DMS53 (cell line): ENCODE data around the gene EXOC6B.

Experiments used
- DNase-seq: peaks from one replicate; lab custom pipeline; 2025; lab: John Stamatoyannopoulos, UW

Gene EXOC6B

DNA sequence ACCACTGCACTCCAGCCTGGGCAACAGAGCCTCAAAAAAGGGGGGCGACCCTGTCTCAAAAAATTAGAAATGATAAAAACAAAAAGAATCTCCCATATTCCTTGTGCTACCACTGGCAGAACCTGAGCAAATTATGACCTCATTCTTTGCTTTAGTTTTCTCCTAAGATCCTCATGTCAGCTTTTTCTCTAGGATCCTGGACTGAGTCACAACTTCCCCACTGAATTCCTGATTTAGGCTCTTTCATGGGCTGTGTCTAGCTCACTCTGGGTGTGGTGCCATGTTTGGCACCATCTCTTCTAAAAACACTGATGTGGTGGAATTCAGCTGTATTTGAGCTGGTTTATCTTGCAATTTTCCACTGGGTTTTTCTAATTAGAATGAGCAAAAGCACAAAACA is 37.1 kb downstream of the EXOC6B start:
- DNase-seq = no peak

DNA sequence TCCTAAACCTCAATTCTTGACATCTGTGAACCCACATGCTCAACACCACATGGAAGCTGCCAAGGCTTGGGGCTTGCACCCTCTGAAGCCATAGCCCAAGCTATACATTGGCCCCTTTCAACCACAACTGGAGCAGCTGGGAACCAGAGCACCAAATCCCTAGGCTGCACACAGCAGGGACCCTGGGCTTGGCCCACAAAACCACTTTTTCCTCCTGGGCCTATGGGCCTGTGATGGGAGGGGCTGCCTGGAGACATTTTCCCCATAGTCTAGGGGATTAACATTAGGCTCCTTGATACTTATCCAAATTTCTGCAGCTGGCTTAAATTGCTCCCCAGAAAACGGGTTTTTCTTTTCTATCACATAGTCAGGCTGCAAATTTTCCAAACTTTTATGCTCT is 40.3 kb downstream of the EXOC6B start:
- DNase-seq = no peak

DNA sequence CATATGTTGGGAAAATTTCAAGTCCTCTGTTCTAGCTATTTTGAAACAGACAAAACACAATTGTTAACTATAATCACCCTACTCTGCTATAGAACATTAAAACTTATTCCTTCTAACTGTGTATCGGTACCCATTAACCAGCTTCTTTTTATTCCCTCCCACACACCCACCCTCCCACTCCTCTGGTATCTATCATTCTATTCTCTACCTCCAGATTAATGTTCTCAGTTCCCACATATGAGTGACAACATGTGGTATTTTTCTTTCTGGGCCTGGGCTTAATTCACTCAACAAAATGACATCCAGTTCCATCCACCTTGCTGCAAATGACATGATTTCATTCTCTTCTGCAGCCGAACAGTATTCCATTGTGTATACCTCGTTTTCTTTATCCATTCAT is 43.3 kb downstream of the EXOC6B start:
- DNase-seq = no peak

DNA sequence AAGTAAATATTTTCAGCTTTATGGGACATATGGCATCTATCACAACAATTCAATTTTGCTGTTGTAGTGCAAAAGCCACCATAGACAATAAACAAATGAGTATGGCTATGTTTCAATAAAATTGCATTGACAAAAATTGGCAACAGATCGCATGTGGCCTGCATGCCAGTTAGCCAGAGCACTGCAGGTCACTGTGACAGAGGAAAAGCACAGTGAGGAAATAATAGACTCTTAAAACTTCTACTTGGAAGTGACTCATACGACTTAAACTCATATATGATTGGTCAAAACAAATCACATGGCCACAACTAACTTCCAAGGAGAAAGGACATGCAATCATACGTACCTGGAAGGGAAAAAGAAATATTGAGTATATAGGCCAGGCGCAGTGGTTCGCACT is 44.4 kb downstream of the EXOC6B start:
- DNase-seq = no peak

DNA sequence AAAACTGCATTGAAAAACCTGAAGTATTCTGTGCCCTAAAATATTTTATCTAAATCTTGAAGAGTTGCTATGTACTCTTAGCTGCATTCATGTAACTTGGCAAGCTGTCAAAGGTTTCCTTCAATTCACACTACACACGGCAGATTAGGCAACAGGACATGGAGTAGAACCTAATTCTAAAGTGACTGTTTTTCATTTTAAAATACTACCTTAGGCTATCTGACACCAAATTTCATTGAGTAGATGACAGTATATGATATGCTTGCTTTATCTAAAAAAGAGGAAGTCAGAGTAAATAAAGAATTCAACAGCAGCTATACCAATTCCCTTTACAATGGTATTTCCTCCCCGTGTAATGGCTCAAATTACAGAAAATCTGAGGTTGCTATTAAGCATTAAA is 45.4 kb downstream of the EXOC6B start:
- no peak for DNase-seq

DNA sequence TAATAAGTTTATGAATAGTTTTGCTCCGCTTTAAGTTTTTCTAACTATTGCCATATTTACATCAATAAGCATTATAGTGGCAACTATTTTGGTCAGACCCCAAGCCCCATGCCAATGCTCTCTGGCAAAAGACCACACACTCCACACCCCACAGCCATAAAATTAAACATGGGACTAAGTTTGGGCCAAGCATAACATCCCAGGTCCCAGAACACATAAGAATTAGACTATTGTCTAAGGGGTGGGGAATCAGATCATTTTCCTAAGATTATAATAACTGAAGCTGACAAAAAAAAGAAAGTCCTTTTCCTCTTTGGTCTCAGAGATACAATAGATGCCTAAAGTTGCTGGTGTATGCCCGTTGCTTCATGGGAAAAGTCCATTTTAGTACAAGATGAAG is 46.3 kb downstream of the EXOC6B start:
- no peak for DNase-seq

DNA sequence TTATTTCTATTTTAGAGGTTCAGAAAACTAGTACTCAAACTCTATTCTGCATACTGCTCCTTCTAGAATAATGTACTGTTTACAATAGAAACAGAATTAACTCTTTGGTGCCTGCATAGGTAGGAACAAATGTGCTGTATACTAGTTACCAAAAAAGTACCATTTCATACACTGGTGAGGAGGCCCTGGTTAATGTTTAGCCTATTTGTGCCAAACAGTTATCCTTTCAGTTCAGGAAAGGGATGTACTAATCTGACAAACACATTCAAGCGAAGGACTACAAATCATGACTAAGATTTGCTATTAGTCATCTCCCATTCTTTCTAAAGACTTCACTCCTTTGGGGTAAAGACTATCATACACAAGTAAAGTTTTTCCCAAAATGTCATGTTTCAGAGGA is 47.4 kb downstream of the EXOC6B start:
- peak; percentile 64 for DNase-seq

DNA sequence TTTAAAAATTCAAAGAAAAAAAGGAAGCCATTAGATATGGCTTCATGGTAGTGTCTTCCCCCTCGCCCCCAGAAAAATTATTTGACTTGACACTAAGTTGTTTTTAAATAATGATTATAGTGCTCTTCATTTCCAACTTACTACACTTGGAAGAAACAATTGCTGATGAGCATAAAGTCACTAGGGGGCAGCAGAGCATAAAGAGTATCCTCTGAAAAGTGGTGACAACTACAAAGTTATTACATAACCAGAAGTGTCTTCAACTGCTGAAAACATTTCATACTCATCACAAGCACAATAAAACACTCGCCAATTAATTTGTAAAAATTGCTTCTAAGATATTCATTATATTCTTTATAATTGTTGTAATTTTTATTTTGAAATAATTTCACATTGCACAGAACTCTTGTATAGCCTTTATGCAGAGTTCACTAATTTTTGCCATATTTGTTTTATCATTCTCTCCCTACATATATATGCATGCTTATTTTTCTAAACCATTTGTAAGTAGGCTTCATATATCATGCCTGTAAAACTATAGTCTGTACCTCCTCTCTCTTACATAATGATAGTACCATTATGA is 54.9 kb downstream of the EXOC6B start:
- peak; percentile 85 for DNase-seq

DNA sequence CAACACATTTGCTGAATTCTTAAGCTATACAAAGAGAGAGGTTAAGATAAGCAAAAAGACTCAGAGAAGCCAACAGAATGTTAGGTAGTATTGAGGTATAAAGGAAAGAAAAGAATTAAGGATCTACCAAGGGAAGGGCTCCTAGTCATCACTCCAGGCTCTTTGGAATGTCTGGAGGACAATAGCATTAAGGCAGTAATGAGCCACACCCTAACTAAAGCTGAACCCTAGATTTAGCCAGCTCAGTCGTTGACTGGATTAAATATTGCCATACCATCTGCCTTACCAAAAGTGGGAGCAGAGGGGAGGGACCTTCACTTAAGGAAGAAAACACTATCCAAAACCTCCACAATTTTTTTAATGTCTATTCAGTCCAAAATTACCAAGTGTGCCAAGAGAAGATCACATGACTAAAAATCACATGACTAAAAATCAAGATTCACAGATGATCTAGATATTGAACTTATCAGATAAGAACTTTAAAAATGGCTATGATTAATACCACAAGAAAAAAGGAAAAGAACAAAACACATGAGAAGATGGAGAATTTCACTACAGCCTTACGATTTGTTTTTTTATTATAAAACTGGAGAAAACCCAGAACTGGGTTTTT is 59.7 kb downstream of the EXOC6B start:
- no peak for DNase-seq

DNA sequence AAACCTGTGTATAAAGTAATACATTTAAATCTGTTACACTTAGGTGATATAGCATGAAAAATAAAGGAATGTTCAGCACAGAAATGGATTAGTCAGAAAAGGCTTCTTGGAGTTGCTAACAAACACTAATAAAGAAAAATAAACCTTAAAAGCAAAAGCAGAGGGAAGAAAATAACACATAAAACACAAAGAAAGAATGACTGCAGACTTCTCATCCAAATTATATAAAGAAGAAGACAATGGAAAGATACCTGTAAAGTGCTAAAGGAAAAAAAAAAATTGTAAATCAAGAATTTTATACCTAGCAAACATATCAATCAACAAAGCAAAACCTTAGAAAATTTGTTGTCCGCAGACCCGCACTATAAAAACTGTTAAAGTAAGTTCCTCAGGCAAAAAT is 63.6 kb downstream of the EXOC6B start:
- peak; percentile 14 for DNase-seq

DNA sequence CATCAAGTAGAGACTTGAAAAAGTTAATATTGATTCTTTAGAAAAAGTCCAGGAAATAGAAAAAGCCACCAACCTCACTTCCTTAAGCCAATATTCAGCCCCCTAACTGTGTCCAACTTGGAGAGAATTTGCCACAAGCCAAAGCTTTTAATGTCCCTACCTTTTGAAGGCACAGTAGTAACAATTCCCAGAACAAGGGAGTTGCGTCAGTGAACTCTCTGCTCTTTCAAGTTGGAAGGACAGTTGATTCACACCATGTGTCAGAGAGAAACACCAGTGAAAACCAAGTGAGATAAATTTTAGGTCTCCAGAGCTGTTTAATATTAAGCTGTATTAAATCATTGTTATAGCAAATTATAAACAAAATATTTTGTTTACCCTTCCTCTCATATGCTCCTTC is 66.1 kb downstream of the EXOC6B start:
- no peak for DNase-seq

DNA sequence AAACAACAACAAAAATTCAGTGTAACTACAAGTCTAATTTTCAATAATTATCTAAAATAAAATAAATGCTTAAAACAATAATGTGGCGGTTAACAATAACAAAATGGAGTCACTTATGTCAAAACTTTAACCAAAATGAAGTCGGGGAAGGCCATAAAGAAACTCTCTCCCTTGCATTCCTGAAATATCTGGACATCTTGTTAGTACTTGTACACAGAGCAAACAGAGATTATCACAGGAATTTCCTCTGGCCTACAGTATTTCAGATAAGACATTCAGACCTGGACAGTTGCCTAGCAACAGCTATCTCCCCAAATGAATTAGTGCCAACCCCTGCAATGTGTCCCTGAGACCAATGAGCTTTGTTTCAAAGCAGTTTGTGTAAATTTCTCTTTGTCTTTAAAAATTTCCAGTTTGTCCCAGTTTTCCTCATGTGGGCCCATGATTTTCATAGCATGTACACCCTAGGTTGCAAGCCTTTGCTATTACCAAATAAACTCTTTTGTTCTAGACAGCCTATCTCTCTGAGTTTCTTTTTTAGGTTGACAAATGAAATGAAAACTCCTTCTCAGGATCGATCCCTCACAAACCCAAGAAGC is 68.6 kb downstream of the EXOC6B start:
- DNase-seq = no peak

DNA sequence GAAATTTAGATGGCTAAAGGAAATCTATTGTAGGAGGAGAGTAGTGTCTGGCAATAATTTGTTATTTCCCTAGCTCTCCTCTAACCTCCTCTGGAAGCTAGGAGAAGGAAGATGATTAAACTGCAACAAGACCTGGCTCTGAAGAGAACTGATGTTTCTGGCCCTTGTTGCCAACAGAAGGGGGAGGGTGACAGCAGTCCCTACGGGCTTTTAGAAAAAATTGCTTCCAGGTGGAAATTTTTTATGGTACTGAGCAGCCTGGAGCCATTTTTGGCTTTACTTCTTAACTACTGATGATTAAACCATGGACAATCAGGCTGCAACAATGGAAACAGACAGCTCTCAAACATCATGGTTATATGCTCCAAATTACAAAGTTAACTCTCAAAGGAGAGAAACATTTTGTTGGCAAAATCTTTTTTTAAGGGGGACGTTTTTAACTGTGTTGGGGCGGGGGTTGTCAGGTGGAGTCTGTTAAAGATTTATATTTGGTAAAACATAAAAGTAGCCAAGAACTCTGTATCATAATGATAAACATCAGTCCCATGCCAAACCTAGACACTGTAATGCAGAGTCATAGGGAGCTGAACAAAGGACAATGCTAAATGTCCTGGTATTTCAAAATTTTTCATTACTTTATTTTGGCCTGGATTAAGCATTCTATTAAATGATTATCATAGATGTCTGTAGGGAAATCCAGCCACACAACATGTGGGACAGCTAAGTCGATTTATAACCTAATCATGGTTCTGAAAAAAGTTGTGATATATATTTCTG is 70.0 kb downstream of the EXOC6B start:
- DNase-seq = no peak

DNA sequence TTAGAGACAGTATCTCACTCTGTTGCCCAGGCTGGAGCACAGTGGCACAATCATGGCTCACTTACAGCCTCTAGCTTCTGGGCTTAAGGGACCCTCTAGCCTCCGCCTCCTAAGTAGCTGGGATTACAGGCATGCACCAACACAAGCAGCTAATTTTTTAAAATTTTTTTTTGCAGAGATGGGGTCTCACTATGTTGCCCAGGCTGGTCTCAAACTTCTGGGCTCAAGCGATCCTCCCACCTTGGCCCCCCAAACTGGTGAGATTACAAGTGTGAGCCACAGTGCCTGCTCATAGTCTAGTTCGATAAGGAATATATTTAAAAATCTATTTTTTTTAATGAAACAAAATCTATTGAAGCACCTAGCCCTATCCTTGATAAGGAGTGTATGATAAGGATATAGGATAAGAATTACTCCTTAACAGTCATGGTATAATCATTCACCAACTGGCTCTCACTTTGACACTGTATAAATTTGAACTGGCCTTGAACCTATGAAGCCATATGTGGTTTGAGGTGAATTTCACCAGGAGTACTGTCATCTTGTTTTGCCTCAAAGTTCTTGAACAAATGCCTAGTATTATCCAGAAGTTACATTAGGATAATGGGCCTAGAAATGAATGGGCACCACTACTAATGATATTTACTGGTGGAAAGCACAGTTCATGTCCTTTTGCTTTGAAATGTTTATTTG is 71.1 kb downstream of the EXOC6B start:
- DNase-seq = no peak

DNA sequence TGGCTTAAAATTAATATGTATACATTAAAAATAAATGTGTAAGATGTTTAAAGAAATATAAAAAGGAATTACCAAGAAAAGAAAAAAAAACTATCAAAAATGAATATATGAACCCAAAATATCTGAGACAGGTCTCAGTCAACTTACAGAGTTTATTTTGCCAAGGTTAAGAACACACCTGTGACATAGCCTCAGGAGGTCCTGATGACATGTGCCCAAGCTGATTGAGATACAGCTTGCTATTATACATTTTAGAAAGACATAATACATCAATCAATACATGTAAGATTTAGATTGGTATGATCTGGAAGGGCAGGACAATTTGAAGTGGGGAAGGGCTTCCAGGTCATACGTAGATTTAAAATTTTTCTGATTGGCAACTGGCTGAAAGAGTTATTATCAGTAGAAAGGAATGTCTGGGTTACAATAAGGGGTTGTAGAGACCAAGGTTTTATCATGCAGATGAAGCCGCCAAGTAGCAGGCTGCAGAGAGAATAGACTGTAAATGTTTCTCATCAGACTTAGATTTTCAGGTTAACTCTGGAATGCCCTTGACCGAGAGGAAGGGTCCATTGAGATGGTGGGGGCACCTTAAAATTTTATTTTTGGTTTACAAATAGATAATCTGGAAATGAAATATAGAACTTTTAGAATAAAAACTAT is 74.7 kb downstream of the EXOC6B start:
- no peak for DNase-seq

DNA sequence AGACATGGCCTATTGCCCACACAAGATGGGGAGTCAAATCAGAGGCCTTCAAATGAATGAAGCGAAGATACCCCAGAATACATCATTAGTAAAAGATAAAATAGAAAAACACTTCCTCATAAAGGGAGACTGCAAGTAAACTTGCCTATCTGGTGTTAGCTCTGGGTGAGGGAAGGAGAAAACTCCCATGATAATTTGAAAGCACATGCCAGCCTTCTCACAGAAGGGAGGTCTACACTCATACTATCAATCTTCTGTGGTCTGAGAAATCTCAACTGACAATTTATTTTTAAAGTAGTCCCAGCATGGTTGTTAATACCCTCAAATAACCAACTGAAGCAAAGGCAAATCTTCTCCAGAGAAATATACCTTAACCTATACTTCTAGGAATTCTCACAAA is 75.4 kb downstream of the EXOC6B start:
- DNase-seq = no peak

DNA sequence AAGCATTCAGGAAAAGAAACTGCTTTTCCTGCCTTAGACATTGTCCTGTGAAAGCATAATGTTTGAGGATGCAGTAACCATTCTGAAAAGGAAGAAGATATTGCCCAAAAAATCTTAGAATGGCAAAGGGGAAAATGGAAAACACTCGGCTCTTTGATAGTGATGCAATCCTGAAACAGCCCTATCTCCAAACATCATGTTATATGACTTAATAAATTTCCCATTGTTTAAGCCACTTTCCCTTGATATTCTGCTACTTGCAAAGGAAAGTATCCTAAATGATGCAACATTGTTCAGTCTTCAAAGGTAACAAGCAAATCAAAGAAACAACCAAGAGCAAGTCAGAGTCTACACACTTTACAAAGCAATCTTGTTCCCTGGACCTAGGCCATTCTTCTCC is 78.5 kb downstream of the EXOC6B start:
- DNase-seq = no peak

DNA sequence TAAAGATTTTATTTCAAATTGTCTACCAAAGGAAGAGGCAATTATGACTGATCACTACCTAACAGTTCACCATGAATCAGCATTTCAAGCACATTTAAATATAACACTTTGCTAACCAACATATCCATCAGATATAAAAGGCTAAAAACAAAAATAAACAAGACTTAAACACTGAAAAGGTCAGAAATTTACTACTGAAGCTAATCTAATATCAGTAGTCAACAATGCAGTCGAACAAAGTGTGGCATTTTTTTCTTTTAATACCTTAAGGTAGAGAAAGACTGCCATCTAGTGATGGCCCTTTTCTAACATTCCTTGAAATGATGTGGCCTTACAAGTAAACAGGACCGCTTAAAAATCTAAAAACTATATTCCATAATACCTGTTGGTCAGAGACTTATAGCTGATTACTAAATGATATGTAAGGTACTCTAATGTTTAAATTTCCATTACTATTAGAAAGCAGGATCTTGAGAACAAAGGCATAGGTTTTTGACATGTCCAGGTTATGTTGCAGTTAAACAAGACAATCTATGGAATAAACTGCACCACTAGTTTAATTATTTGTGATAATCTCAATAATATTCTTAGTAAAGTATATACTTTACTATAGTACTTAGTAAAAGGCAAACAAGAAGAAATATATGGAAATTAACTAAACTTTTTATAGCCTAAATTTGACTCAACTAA is 80.0 kb downstream of the EXOC6B start:
- DNase-seq = peak; percentile 85

DNA sequence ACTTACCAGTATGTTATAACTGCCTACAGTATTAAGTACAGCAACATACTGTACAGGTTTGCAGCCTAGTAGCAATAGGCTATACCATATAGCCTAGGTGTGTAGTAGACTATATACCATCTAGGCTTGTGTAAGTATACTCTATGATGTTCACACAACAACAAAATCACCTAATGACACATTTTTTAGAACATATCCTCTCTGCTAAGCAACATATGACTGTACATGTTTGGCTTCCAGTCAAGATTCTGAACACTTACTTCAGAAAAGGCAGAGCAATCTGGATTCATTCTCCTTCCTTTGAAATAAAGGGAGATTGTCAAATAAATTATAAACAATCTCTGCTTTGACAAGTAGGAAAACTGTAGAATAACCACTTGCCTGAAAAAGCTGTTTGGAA is 81.8 kb downstream of the EXOC6B start:
- DNase-seq = no peak

DNA sequence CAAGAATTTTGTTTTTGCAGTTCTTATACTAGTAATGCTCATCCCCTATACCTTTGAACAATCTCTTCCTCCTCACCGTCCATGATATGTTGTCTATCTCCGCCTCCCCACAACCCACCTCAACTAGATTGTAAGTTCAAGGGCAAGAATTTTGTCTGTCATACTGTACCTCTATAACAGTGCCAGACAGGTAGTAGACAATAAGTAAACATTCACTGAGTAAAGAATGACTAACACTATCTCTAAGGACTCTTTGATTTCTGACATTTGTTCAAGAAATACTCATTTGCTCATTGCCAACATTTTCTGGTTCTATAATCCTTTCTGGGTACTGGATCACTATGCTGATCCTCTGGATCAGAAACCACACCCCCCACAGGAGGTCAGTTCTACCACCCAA is 82.4 kb downstream of the EXOC6B start:
- DNase-seq = peak; percentile 33

DNA sequence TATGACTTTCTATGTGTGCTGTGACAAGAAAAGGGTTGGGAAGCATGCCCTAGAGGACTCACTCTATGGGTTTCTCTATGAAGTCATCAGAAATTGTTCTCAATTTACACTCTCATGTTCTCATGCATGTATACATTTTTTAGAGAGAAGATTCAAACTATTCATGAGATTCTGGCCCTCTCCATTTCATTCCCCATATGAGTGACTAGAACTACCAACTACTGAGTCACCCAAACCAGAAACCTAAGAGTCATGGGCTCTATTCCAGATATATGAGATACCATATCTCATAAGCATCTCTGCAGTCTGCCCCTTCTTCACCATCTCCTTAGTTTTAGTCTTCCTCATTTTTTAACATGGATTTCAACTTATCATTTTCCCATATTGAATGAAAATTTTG is 87.7 kb downstream of the EXOC6B start:
- DNase-seq = no peak
